ENCODE results near the gene PTPRK. TPM values are rescaled to one million over a fixed set of nuclear protein-coding genes. Genes with fewer than 3 reads are reported as not detected.

Gene PTPRK
- total RNA-seq, 2 donors from 2014 or later = 33.7 to 36.0 TPM

GRCh38 chr6:128259029-128259724 is 261.2 kb downstream of the PTPRK start:
- TF ChIP-seq CTCF (IDR thresholded peaks at IDR 0.05) = no peak
- Histone ChIP-seq H3K27ac (no peak overlapping the region), H3K27me3 (replicated peaks; ENCODE audit: insufficient read depth) (no peaks in the 10 kb centered on the region), H3K4me3 (peak overlapping the region; percentile 45), H3K4me1 (ENCODE audit: control insufficient read depth in 1 of 2, low read depth in 2 of 2) (no peaks in the 10 kb centered on the region), H3K36me3 (no peaks in the 10 kb centered on the region), H3K9me3 (no peaks in the 10 kb centered on the region)
- DNase-seq (ENCODE audit: low spot score) (no peak), ATAC-seq (ENCODE audit: insufficient number of reproducible peaks, low FRiP score, low read depth) (no peak)

- Histone ChIP-seq H3K36me3 (no peaks in the 10 kb centered on the region), H3K27ac (no peak overlapping the region), H3K9me3 (no peaks in the 10 kb centered on the region), H3K4me1 (ENCODE audit: control insufficient read depth in 1 of 2, low read depth in 2 of 2) (no peaks in the 10 kb centered on the region), H3K27me3 (replicated peaks; ENCODE audit: insufficient read depth) (no peaks in the 10 kb centered on the region), H3K4me3 (no peak overlapping the region)
- no peak for TF ChIP-seq CTCF (IDR thresholded peaks at IDR 0.05)
- DNase-seq (ENCODE audit: low spot score) (no peak), ATAC-seq (ENCODE audit: insufficient number of reproducible peaks, low FRiP score, low read depth) (no peak)
Measured at GRCh38 chr6:128256095-128256494, 264.3 kb downstream of the PTPRK start.

- no peak for ATAC-seq (ENCODE audit: insufficient number of reproducible peaks, low FRiP score, low read depth)
- H3K27me3 ChIP-seq (replicated peaks; ENCODE audit: insufficient read depth) = no peaks in the 10 kb centered on the region
Measured at GRCh38 chr6:128252341-128253176, 267.8 kb downstream of the PTPRK start.

GRCh38 chr6:128251445-128252340 is 268.7 kb downstream of the PTPRK start:
- no peak for TF ChIP-seq CTCF (IDR thresholded peaks at IDR 0.05)
- no peak for ATAC-seq (ENCODE audit: insufficient number of reproducible peaks, low FRiP score, low read depth)
- Histone ChIP-seq H3K4me1 (ENCODE audit: control insufficient read depth in 1 of 2, low read depth in 2 of 2) (no peaks in the 10 kb centered on the region), H3K36me3 (no peaks in the 10 kb centered on the region), H3K9me3 (no peaks in the 10 kb centered on the region), H3K4me3 (no peak overlapping the region), H3K27ac (no peak overlapping the region), H3K27me3 (replicated peaks; ENCODE audit: insufficient read depth) (no peaks in the 10 kb centered on the region)
- no peak for DNase-seq (ENCODE audit: low spot score)

More at GRCh38 chr6:128252341-128253176, 267.8 kb downstream of the PTPRK start:
- no peaks in the 10 kb centered on the region for H3K4me1 ChIP-seq (ENCODE audit: control insufficient read depth in 1 of 2, low read depth in 2 of 2)
- DNase-seq (ENCODE audit: low spot score) = no peak
- no peak overlapping the region for H3K4me3 ChIP-seq
- H3K27ac ChIP-seq = no peak overlapping the region
- H3K9me3 ChIP-seq = no peaks in the 10 kb centered on the region
- TF ChIP-seq CTCF (IDR thresholded peaks at IDR 0.05) = no peak
- no peaks in the 10 kb centered on the region for H3K36me3 ChIP-seq

Data from thoracic aorta (tissue), 2 donors.